RWPE2 (cell line): ENCODE measurements around the gene STX16.

ENCODE experiments used
- ATAC-seq: fragments of 200-7000 bp; cut with Tn5 transposase; 3 replicates; pipeline ENCODE4 v1.9.1; 2021; ENCODE audit warnings: low read depth
- DNase-seq: peaks from one replicate; pipeline ENCODE4 v3.0.0-alpha.2; 2020; ENCODE audit warnings: low spot score
- H3K27ac ChIP-seq: fragments of 450-650 bp; 2 replicates; pipeline ENCODE4 v1.5.1; 2017; ENCODE audit warnings: mild to moderate bottlenecking; ENCODE audit not compliant: poor library complexity, severe bottlenecking
- H3K27me3 ChIP-seq: fragments of 250-450 bp; sonication (Bioruptor Pico); 2 replicates; pipeline ENCODE4 v1.5.1; 2021; ENCODE audit warnings: mild to moderate bottlenecking, moderate library complexity; ENCODE audit not compliant: insufficient read depth, poor library complexity, severe bottlenecking
- H3K36me3 ChIP-seq: fragments of 250-450 bp; sonication (Bioruptor Pico); 2 replicates; pipeline ENCODE4 v1.5.1; 2020; ENCODE audit warnings: low read depth, mild to moderate bottlenecking, moderate library complexity
- H3K4me1 ChIP-seq: fragments of 250-450 bp; sonication (Bioruptor Pico); 2 replicates; pipeline ENCODE4 v1.5.1; 2021; ENCODE audit warnings: mild to moderate bottlenecking, moderate library complexity; ENCODE audit not compliant: insufficient read depth, poor library complexity, severe bottlenecking
- H3K4me3 ChIP-seq: fragments of 250-450 bp; sonication (Bioruptor Pico); 2 replicates; pipeline ENCODE4 v1.5.1; 2021; ENCODE audit warnings: mild to moderate bottlenecking, moderate library complexity; ENCODE audit not compliant: severe bottlenecking
- H3K9me3 ChIP-seq: fragments of 250-450 bp; sonication (Bioruptor Pico); 2 replicates; pipeline ENCODE4 v1.5.1; 2021; ENCODE audit warnings: mild to moderate bottlenecking, moderate library complexity; ENCODE audit not compliant: severe bottlenecking
- TF ChIP-seq, protein P1 (sequence below): fragments of 450-650 bp; IDR thresholded peaks from one replicate; pipeline ENCODE4 v1.5.1; 2017; ENCODE audit warnings: mild to moderate bottlenecking, moderate library complexity; ENCODE audit not compliant: poor library complexity, severe bottlenecking

STX16 gene

DNA sequence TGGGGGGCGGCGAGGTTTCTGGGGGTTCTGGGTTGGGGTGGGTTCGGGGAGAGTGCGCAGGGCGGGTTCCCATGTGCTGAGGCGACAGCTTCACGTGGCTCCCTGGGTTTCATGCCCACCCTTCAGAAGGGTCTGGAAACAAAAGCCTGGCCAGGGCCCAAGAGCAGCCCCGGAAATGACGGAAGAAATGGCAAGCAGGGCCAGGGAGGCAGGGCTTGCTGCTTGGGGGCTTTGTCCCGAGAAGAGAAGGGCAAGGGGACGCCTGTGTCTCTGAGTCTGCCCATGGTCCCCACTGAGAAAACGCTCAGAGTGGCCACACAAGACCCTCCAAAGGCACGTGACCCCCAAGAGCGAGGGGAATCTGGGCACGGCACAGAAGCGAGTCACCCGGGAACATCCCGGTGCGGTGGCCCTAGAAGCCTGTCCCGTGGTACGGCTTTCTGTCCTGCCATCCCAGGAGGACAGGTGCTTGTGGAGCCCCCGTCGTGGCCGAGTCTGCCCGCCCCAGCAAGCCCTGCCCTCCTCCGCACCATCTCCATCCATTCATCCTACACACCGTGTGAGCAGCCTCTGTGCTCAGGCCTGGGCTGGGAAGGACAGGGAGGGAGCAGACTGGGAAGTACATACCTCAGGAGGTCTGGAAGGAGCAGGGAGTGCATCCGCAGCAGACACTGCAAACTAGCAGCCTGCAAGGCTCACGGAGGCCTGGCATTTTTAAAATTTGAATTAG, 50.5 kb downstream of the STX16 start:
- Histone ChIP-seq H3K9me3 (no peaks in the 10 kb centered on the region), H3K4me3 (no peak overlapping the region), H3K27me3 (no peaks in the 10 kb centered on the region), H3K36me3 (peaks cover 38% of the 10 kb centered on the region), H3K27ac (no peak overlapping the region), H3K4me1 (no peaks in the 10 kb centered on the region)
- ATAC-seq (no peak), DNase-seq (peak; percentile 81)
- TF ChIP-seq, protein P1, sequence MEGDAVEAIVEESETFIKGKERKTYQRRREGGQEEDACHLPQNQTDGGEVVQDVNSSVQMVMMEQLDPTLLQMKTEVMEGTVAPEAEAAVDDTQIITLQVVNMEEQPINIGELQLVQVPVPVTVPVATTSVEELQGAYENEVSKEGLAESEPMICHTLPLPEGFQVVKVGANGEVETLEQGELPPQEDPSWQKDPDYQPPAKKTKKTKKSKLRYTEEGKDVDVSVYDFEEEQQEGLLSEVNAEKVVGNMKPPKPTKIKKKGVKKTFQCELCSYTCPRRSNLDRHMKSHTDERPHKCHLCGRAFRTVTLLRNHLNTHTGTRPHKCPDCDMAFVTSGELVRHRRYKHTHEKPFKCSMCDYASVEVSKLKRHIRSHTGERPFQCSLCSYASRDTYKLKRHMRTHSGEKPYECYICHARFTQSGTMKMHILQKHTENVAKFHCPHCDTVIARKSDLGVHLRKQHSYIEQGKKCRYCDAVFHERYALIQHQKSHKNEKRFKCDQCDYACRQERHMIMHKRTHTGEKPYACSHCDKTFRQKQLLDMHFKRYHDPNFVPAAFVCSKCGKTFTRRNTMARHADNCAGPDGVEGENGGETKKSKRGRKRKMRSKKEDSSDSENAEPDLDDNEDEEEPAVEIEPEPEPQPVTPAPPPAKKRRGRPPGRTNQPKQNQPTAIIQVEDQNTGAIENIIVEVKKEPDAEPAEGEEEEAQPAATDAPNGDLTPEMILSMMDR, result no peak

DNA sequence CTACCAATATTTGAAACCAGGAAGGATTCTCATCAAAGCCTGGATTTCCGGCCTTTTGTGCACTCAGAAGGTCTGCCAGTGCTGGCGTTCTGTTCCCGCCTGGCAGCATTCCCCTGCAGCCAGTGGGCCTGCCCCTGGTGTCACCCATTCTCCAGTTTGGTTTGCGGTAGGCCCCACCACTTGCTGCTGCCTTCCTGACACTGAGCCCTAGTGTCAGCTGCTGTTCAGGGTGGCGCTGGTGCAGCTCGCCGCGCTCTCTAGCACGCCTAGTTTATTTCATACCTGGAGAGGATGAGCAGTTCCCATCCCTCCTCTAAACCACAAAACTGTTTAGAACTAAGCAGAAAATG, 51.1 kb downstream of the STX16 start:
- no peak for ATAC-seq
- Histone ChIP-seq H3K36me3 (peaks cover 34% of the 10 kb centered on the region), H3K4me1 (no peaks in the 10 kb centered on the region), H3K9me3 (no peaks in the 10 kb centered on the region), H3K4me3 (no peak overlapping the region), H3K27me3 (no peaks in the 10 kb centered on the region), H3K27ac (no peak overlapping the region)
- peak; percentile 70 for DNase-seq
- TF ChIP-seq, protein P1, result no peak

DNA sequence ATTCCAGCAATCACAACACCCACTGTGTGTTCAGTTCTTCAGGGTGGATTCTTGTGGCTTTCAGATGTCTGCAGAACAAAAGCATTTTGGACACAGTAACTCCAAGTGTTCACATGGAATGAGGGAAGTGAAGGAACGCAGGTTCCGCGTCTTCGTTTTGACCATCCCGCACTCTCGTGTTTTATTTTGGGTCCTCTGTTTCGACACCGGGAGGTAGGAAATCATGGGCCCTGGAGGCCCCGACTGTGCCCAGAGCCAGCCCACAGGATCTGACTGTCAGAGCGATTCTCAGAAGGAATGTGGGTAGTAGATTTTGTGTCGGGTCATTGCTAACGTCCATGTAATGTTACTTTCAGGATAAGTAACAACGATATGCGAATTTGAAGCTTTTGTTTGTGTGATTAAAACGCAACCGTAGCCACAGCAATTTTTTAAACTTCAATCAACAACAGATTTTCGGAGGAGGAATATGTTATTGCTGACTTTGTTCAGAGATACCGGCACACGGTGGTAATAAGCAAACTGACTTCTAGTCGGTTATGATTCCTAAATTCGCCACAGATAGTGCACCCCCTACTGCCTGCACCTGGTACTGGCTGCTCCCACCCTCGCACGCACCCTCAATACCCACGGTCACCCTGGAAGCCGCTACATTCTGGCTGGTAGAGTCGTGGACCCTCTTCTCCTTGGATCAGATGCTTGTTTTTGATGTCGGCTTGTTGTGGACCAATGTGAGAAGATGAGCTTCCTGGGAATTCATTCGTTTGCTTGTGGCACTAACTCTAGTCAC, 52.0 kb downstream of the STX16 start:
- no peak overlapping the region for H3K4me3 ChIP-seq
- DNase-seq (peak; percentile 56), ATAC-seq (no peak)
- no peaks in the 10 kb centered on the region for H3K9me3 ChIP-seq
- peaks cover 32% of the 10 kb centered on the region for H3K36me3 ChIP-seq
- TF ChIP-seq, protein P1, result peak; percentile 37
- no peak overlapping the region for H3K27ac ChIP-seq
- no peaks in the 10 kb centered on the region for H3K4me1 ChIP-seq
- H3K27me3 ChIP-seq, result no peaks in the 10 kb centered on the region

DNA sequence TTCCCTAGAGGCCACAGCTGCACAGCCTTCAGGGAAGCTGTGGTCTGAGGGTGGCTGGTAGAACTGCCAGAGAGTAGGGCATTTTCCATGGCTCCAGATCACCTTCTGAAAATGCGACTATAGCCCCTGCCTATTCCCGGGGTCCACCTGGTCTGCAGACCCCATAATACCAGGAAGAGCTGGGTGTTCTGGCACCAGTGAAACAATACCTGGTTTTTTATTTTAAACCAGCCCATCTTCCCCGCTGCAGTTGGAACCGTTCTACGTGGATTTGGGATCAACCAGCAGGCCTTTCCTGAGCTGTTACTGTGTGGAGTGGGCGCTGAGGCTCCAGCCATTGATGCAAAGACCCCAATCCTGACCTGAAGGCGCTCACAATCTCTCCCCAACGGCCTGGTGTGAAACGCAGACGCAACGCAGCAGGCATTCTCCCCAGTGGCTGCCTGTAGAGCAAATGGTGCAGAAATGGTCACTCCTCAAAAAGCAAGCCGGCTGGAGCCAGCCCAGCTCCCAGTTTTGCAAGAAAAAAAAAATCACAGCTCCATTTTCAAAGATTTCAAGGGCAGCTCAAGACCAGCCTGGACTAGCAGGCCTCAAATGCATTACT, 52.8 kb downstream of the STX16 start:
- no peaks in the 10 kb centered on the region for H3K4me1 ChIP-seq
- no peak overlapping the region for H3K4me3 ChIP-seq
- no peak overlapping the region for H3K27ac ChIP-seq
- ATAC-seq (no peak), DNase-seq (peak; percentile 63)
- peaks cover 32% of the 10 kb centered on the region for H3K36me3 ChIP-seq
- H3K27me3 ChIP-seq, result no peaks in the 10 kb centered on the region
- no peaks in the 10 kb centered on the region for H3K9me3 ChIP-seq
- TF ChIP-seq, protein P1, result no peak
